GM23338 (cell line): ENCODE results near the gene PAF1. TPM values are rescaled to one million over a fixed set of nuclear protein-coding genes. Genes with fewer than 3 reads are reported as not detected.

Experiments
- ATAC-seq: fragments of 200-7000 bp; cut with Tn5 transposase; 3 replicates; pipeline ENCODE4 v1.9.1; 2020
- DNase-seq: peaks from one replicate; pipeline ENCODE4 v3.0.0-alpha.2; 2015; ENCODE audit warnings: low spot score
- H2AFZ ChIP-seq: fragments of 200-600 bp; sonication (generic); 2 replicates; pipeline ENCODE4 v1.8.0; 2016; ENCODE audit warnings: antibody characterized with exemption, mild to moderate bottlenecking, moderate library complexity
- H3F3A ChIP-seq: fragments of 200-600 bp; sonication (generic); replicated peaks from 2 replicates; pipeline ENCODE4 v1.8.0; 2017; ENCODE audit warnings: antibody characterized with exemption, mixed run types, low read depth
- H3K27ac ChIP-seq: fragments of 200-600 bp; sonication (generic); 2 replicates; pipeline ENCODE4 v1.6.1; 2016; ENCODE audit warnings: low read depth
- H3K27me3 ChIP-seq: fragments of 200-600 bp; sonication (generic); 2 replicates; pipeline ENCODE4 v1.8.0; 2016; ENCODE audit warnings: mild to moderate bottlenecking, mixed run types, moderate library complexity; ENCODE audit not compliant: insufficient read depth
- H3K36me3 ChIP-seq: fragments of 200-600 bp; sonication (generic); 2 replicates; pipeline ENCODE4 v1.8.0; 2016; ENCODE audit warnings: mild to moderate bottlenecking; ENCODE audit not compliant: insufficient read depth
- H3K4me1 ChIP-seq: fragments of 200-600 bp; sonication (generic); 2 replicates; pipeline ENCODE4 v1.8.0; 2016; ENCODE audit warnings: mild to moderate bottlenecking, moderate library complexity; ENCODE audit not compliant: insufficient read depth
- H3K4me2 ChIP-seq: fragments of 200-600 bp; sonication (generic); 2 replicates; pipeline ENCODE4 v1.7.1; 2017; ENCODE audit warnings: mixed run types
- H3K4me3 ChIP-seq: fragments of 200-600 bp; sonication (generic); 2 replicates; pipeline ENCODE4 v1.6.1; 2016; ENCODE audit warnings: mixed run types
- H3K79me2 ChIP-seq: fragments of 200-600 bp; sonication (generic); replicated peaks from 2 replicates; pipeline ENCODE4 v1.8.0; 2017; ENCODE audit warnings: mild to moderate bottlenecking; ENCODE audit not compliant: insufficient read depth
- H3K9me2 ChIP-seq: fragments of 200-600 bp; sonication (generic); 2 replicates; pipeline ENCODE4 v1.8.0; 2017; ENCODE audit not compliant: insufficient read depth
- H4K20me1 ChIP-seq: fragments of 200-600 bp; sonication (generic); replicated peaks from 2 replicates; pipeline ENCODE4 v1.8.0; 2017; ENCODE audit warnings: mild to moderate bottlenecking; ENCODE audit not compliant: insufficient read depth
- H3K27ac Mint-ChIP-seq: 2 replicates; pipeline ENCODE4 v1.8.0; 2020; ENCODE audit warnings: inconsistent platforms, mild to moderate bottlenecking, moderate library complexity, mixed read lengths
- H3K27me3 Mint-ChIP-seq: 3 replicates; pipeline ENCODE4 v1.8.0; 2022; ENCODE audit warnings: low read depth, mild to moderate bottlenecking, moderate library complexity, mixed read lengths, inconsistent platforms; ENCODE audit not compliant: insufficient read depth, poor library complexity
- H3K36me3 Mint-ChIP-seq: 3 replicates; pipeline ENCODE4 v1.8.0; 2021; ENCODE audit warnings: low read depth, mild to moderate bottlenecking, inconsistent platforms, moderate library complexity, mixed read lengths
- H3K4me1 Mint-ChIP-seq: 3 replicates; pipeline ENCODE4 v1.8.0; 2020; ENCODE audit warnings: mild to moderate bottlenecking, inconsistent platforms, mixed read lengths
- H3K4me3 Mint-ChIP-seq: 3 replicates; pipeline ENCODE4 v1.8.0; 2021; ENCODE audit warnings: moderate library complexity, mild to moderate bottlenecking, inconsistent platforms, mixed read lengths
- H3K9me3 Mint-ChIP-seq: 3 replicates; pipeline ENCODE4 v1.8.0; 2020; ENCODE audit warnings: moderate library complexity, mild to moderate bottlenecking, inconsistent platforms, mixed read lengths
- CREB1 ChIP-seq: fragments of 250-450 bp; sonication (Bioruptor Pico); IDR thresholded peaks from 2 replicates; pipeline ENCODE4 v1.5.0; 2020; ENCODE audit warnings: low read depth, mild to moderate bottlenecking, moderate library complexity
- EZH2 ChIP-seq: fragments of 200-600 bp; sonication (generic); IDR thresholded peaks from one replicate; pipeline ENCODE4 v1.8.0; 2017; ENCODE audit warnings: antibody characterized with exemption, mild to moderate bottlenecking, low read depth; ENCODE audit not compliant: unreplicated experiment
- EZH2phosphoT487 ChIP-seq: fragments of 200-600 bp; sonication (generic); IDR thresholded peaks from one replicate; pipeline ENCODE4 v1.8.1; 2018; ENCODE audit warnings: antibody characterized with exemption; ENCODE audit not compliant: unreplicated experiment
- JUNB ChIP-seq: IDR thresholded peaks from one replicate; pipeline ENCODE4 v1.6.1; 2016; ENCODE audit warnings: antibody characterized with exemption; ENCODE audit not compliant: unreplicated experiment
- NANOG ChIP-seq: IDR thresholded peaks from 2 replicates; pipeline ENCODE4 v1.6.1; 2016; ENCODE audit warnings: antibody characterized with exemption, borderline replicate concordance
- POLR2AphosphoS5 ChIP-seq: IDR thresholded peaks from 2 replicates; pipeline ENCODE4 v1.6.1; 2016; ENCODE audit warnings: antibody characterized with exemption, low read depth
- STAT1 ChIP-seq: IDR thresholded peaks from one replicate; pipeline ENCODE4 v1.6.1; 2016; ENCODE audit warnings: antibody characterized with exemption; ENCODE audit not compliant: unreplicated experiment
- ZNF114 ChIP-seq: fragments of 250-450 bp; sonication (Bioruptor Pico); IDR thresholded peaks from 2 replicates; pipeline ENCODE4 v1.5.0; 2020; ENCODE audit warnings: mild to moderate bottlenecking, moderate library complexity
- ZNF331 ChIP-seq: fragments of 250-450 bp; sonication (Bioruptor Pico); IDR thresholded peaks from 2 replicates; pipeline ENCODE4 v1.5.0; 2020; ENCODE audit warnings: low read depth, mild to moderate bottlenecking, moderate library complexity
- ZNF462 ChIP-seq: fragments of 250-450 bp; sonication (Bioruptor Pico); IDR thresholded peaks from 2 replicates; pipeline ENCODE4 v1.5.0; 2020; ENCODE audit warnings: mild to moderate bottlenecking, moderate library complexity
- polyA plus RNA-seq: library from polyadenylated mRNA; unstranded; fragments of >200 nt; fragmentation: Nextera tagmentation; extraction: Ambion mirVana; gene quantifications from 2 replicates; pipeline ENCODE4 v1.2.1, GENCODE V29; 2016
- total RNA-seq: library from RNA; depleted of rRNA; stranded (reverse); fragments of >200 nt; shearing (Covaris generic); gene quantifications from 2 replicates; pipeline ENCODE4 v1.2.3, GENCODE V29; 2014
- TF ChIP-seq, protein P1 (sequence below): IDR thresholded peaks from one replicate; pipeline ENCODE4 v1.6.1; 2018; ENCODE audit warnings: antibody characterized with exemption; ENCODE audit not compliant: unreplicated experiment
- TF ChIP-seq, protein P2 (sequence below): IDR thresholded peaks from 2 replicates; pipeline ENCODE4 v1.6.1; 2016; ENCODE audit warnings: antibody characterized with exemption
- TF ChIP-seq, protein P3 (sequence below), 2 experiments: fragments of 200-600 bp in 1 of 2; sonication (generic) in 1 of 2; conservative IDR thresholded peaks; 2 replicates each; pipeline versions ENCODE4 v1.5.1 to v1.6.1; 2016 to 2017; ENCODE audit warnings: antibody characterized with exemption in 2 of 2, low read depth in 2 of 2, mild to moderate bottlenecking in 2 of 2, moderate library complexity in 1 of 2

Gene PAF1
- total and polyA plus RNA-seq, 2 experiments from 2014 or later, result 22.1 to 47.3 TPM

DNA sequence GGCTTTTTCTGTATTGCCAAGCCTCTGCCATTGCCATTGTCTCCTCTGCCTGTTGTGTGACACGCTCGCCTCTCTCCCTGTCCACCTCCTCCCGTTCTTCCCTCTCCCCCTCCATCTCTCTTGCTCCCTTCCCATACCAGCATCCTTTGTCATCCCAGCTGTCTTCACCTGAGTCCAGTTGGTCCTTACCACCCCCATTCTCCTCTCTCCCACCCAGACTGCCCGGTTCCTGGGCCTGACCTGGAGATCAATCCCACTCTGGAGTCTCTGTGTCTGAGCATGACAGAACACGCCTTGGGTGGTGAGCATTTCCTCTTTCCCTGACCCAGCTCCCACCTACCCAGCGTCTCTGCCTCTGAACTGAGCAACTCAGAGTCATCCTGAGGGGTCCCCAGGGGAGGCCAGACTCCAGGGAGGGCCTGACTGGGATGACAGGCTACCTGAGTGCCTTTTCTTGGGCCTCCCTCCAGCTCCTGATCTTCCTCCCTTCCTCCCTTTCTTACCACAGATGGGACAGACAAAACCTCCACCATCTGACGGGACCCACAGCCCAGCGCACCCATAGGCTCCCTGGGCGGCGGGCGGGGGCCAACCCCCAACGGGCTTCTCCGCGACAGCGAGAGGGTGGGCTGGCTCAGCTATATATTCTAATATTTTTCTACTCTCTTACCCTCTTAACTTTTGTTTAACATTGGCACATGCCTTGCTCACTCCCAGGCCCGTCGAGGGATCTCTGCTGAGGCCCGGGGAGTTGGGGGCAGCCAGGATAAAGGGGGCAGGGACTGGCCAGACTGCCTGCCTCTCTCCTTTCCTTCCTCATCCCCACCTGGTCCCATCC is 7.7 kb downstream of the PAF1 start:
- Mint-ChIP-seq H3K4me1 (peaks cover 11% of the 10 kb centered on the region), H3K27me3 (peaks cover 19% of the 10 kb centered on the region), H3K9me3 (no peaks in the 10 kb centered on the region), H3K36me3 (peaks cover 84% of the 10 kb centered on the region), H3K4me3 (no peak overlapping the region), H3K27ac (no peak overlapping the region)
- Histone ChIP-seq H4K20me1 (peaks cover 22% of the 10 kb centered on the region), H2AFZ (no peak overlapping the region), H3F3A (peaks cover 10% of the 10 kb centered on the region; the same call in 1 of the 2 replicates), H3K27ac (no peak overlapping the region), H3K4me3 (no peak overlapping the region), H3K9me2 (no peaks in the 10 kb centered on the region), H3K4me1 (peaks cover 6% of the 10 kb centered on the region; the same call in 1 of the 2 replicates), H3K27me3 (no peaks in the 10 kb centered on the region), H3K36me3 (peaks cover 27% of the 10 kb centered on the region), H3K79me2 (no peaks in the 10 kb centered on the region), H3K4me2 (no peak overlapping the region)
- no peak for ATAC-seq
- DNase-seq, result no peak
- no peak for TF ChIP-seq CREB1 (CRISPR knock-in tag)
- TF ChIP-seq, protein P1, sequence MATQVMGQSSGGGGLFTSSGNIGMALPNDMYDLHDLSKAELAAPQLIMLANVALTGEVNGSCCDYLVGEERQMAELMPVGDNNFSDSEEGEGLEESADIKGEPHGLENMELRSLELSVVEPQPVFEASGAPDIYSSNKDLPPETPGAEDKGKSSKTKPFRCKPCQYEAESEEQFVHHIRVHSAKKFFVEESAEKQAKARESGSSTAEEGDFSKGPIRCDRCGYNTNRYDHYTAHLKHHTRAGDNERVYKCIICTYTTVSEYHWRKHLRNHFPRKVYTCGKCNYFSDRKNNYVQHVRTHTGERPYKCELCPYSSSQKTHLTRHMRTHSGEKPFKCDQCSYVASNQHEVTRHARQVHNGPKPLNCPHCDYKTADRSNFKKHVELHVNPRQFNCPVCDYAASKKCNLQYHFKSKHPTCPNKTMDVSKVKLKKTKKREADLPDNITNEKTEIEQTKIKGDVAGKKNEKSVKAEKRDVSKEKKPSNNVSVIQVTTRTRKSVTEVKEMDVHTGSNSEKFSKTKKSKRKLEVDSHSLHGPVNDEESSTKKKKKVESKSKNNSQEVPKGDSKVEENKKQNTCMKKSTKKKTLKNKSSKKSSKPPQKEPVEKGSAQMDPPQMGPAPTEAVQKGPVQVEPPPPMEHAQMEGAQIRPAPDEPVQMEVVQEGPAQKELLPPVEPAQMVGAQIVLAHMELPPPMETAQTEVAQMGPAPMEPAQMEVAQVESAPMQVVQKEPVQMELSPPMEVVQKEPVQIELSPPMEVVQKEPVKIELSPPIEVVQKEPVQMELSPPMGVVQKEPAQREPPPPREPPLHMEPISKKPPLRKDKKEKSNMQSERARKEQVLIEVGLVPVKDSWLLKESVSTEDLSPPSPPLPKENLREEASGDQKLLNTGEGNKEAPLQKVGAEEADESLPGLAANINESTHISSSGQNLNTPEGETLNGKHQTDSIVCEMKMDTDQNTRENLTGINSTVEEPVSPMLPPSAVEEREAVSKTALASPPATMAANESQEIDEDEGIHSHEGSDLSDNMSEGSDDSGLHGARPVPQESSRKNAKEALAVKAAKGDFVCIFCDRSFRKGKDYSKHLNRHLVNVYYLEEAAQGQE, result no peak
- TF ChIP-seq, protein P2, sequence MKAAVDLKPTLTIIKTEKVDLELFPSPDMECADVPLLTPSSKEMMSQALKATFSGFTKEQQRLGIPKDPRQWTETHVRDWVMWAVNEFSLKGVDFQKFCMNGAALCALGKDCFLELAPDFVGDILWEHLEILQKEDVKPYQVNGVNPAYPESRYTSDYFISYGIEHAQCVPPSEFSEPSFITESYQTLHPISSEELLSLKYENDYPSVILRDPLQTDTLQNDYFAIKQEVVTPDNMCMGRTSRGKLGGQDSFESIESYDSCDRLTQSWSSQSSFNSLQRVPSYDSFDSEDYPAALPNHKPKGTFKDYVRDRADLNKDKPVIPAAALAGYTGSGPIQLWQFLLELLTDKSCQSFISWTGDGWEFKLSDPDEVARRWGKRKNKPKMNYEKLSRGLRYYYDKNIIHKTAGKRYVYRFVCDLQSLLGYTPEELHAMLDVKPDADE, result no peak
- TF ChIP-seq EZH2, result no peak
- TF ChIP-seq ZNF331 (CRISPR knock-in tag), result no peak
- TF ChIP-seq ZNF114 (CRISPR knock-in tag), result no peak
- TF ChIP-seq JUNB, result no peak
- TF ChIP-seq, protein P3, sequence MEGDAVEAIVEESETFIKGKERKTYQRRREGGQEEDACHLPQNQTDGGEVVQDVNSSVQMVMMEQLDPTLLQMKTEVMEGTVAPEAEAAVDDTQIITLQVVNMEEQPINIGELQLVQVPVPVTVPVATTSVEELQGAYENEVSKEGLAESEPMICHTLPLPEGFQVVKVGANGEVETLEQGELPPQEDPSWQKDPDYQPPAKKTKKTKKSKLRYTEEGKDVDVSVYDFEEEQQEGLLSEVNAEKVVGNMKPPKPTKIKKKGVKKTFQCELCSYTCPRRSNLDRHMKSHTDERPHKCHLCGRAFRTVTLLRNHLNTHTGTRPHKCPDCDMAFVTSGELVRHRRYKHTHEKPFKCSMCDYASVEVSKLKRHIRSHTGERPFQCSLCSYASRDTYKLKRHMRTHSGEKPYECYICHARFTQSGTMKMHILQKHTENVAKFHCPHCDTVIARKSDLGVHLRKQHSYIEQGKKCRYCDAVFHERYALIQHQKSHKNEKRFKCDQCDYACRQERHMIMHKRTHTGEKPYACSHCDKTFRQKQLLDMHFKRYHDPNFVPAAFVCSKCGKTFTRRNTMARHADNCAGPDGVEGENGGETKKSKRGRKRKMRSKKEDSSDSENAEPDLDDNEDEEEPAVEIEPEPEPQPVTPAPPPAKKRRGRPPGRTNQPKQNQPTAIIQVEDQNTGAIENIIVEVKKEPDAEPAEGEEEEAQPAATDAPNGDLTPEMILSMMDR (conservative IDR thresholded peaks at IDR 0.05; ENCODE audit: low read depth in 2 of 2), result no peak
- TF ChIP-seq EZH2phosphoT487, result no peak
- TF ChIP-seq STAT1, result no peak
- no peak for TF ChIP-seq POLR2AphosphoS5
- TF ChIP-seq NANOG, result no peak
- no peak for TF ChIP-seq ZNF462 (CRISPR knock-in tag)
